HG02759 (cell line): ENCODE results near the gene TCEAL9.
A peak's percentile ranks its signal among the peaks of the same experiment; 100 is the strongest.
"Not testable (repeated sequence)": the region's sequence is repeated elsewhere in the genome, so short reads cannot be mapped to it uniquely, and the experiment has no call there.

Experiments used
- ATAC-seq: cut with Tn5 transposase; IDR thresholded peaks from one replicate; pipeline ENCODE4 v1.9.1; 2021; ENCODE audit warnings: mild to moderate bottlenecking, moderate library complexity; ENCODE audit not compliant: unreplicated experiment

Gene TCEAL9

GRCh38 chrX:103356130-103356798, at the start of gene TCEAL9:
TSS of gene TCEAL9 (plus strand) at chrX:103356506. CDS start at chrX:103357685, 1,179 bp downstream.
- ATAC-seq, result peak; percentile 45

GRCh38 chrX:103309860-103310554, 46.3 kb upstream of the TCEAL9 start:
- no peak for ATAC-seq

- ATAC-seq, result peak; percentile 98
These were observed 45.5 kb upstream of the TCEAL9 start, which contains the start of gene BEX2 for GRCh38 chrX:103310555-103311398. TSS of gene BEX2 (minus strand) at chrX:103310990. CDS start at chrX:103309976, 1,014 bp downstream.

GRCh38 chrX:103311399-103311780, 44.9 kb upstream of the TCEAL9 start:
- ATAC-seq, result no peak

- ATAC-seq, result no peak
These were observed 26.3 kb upstream of the TCEAL9 start, which contains the start of gene TCEAL7 for GRCh38 chrX:103329991-103330390. TSS of gene TCEAL7 (plus strand) at chrX:103330239. CDS start at chrX:103331404, 1,165 bp downstream.

- no peak for ATAC-seq
These were observed 25.5 kb upstream of the TCEAL9 start for GRCh38 chrX:103330681-103331288.

- no peak for ATAC-seq
These were observed 17.6 kb upstream of the TCEAL9 start for GRCh38 chrX:103338663-103339062.

GRCh38 chrX:103343105-103343504, 13.2 kb upstream of the TCEAL9 start:
- ATAC-seq, result no peak

- no peak for ATAC-seq
These were observed 11.7 kb upstream of the TCEAL9 start for GRCh38 chrX:103344606-103345005.

- no peak for ATAC-seq
These were observed 8.5 kb upstream of the TCEAL9 start for GRCh38 chrX:103347682-103348397.

GRCh38 chrX:103356858-103357257, 552 bp downstream of the TCEAL9 start:
- no peak for ATAC-seq

GRCh38 chrX:103357871-103358270, 1.6 kb downstream of the TCEAL9 start:
- no peak for ATAC-seq

GRCh38 chrX:103359605-103360004, 3.3 kb downstream of the TCEAL9 start:
- ATAC-seq, result not testable (repeated sequence)

- ATAC-seq, result no peak
These were observed 3.8 kb downstream of the TCEAL9 start for GRCh38 chrX:103360092-103360491.

GRCh38 chrX:103360916-103361315, 4.6 kb downstream of the TCEAL9 start:
- no peak for ATAC-seq

- no peak for ATAC-seq
These were observed 5.5 kb downstream of the TCEAL9 start for GRCh38 chrX:103361798-103362197.

GRCh38 chrX:103362474-103362873, 6.2 kb downstream of the TCEAL9 start:
- ATAC-seq, result no peak

- no peak for ATAC-seq
These were observed 6.7 kb downstream of the TCEAL9 start for GRCh38 chrX:103363046-103363445.

- ATAC-seq, result no peak
These were observed 11.2 kb downstream of the TCEAL9 start for GRCh38 chrX:103367502-103367901.

- ATAC-seq, result no peak
These were observed 13.2 kb downstream of the TCEAL9 start for GRCh38 chrX:103369479-103369878.
